Neural progenitor cell (in vitro differentiated cells): ENCODE results near the gene ACY1. TPM values are rescaled to one million over a fixed set of nuclear protein-coding genes. Genes with fewer than 3 reads are reported as not detected.

Experiments used
- DNase-seq: peaks from one replicate; pipeline ENCODE4 v3.0.0-alpha.2; 2016; ENCODE audit warnings: low spot score
- H2AFZ ChIP-seq: fragments of 200-600 bp; sonication (generic); replicated peaks from 2 replicates; pipeline ENCODE4 v1.6.1; 2016; ENCODE audit warnings: antibody characterized with exemption
- H3F3A ChIP-seq: fragments of 200-600 bp; sonication (generic); 2 replicates; pipeline ENCODE4 v1.6.1; 2016; ENCODE audit warnings: antibody characterized with exemption, low read depth
- H3K27ac ChIP-seq: fragments of 200-600 bp; sonication (generic); 2 replicates; pipeline ENCODE4 v1.5.1; 2016; ENCODE audit warnings: mild to moderate bottlenecking
- H3K27me3 ChIP-seq: fragments of 200-600 bp; sonication (generic); 2 replicates; pipeline ENCODE4 v1.6.1; 2016; ENCODE audit warnings: mild to moderate bottlenecking, moderate library complexity
- H3K36me3 ChIP-seq: fragments of 200-600 bp; sonication (generic); 2 replicates; pipeline ENCODE4 v1.5.1; 2016
- H3K4me1 ChIP-seq: fragments of 200-600 bp; sonication (generic); 2 replicates; pipeline ENCODE4 v1.6.1; 2016; ENCODE audit warnings: mixed run types
- H3K4me2 ChIP-seq: fragments of 200-600 bp; sonication (generic); 2 replicates; pipeline ENCODE4 v1.6.1; 2016
- H3K4me3 ChIP-seq: fragments of 200-600 bp; sonication (generic); 2 replicates; pipeline ENCODE4 v1.5.1; 2016
- H3K79me2 ChIP-seq: fragments of 200-600 bp; sonication (generic); 2 replicates; pipeline ENCODE4 v1.6.1; 2016; ENCODE audit warnings: low read depth
- H3K9ac ChIP-seq: fragments of 200-600 bp; sonication (generic); 2 replicates; pipeline ENCODE4 v1.6.1; 2016
- H3K9me3 ChIP-seq: fragments of 200-600 bp; sonication (generic); 2 replicates; pipeline ENCODE4 v1.5.1; 2016; ENCODE audit warnings: low read depth
- H4K20me1 ChIP-seq: fragments of 200-600 bp; sonication (generic); 2 replicates; pipeline ENCODE4 v1.6.1; 2016; ENCODE audit warnings: low read depth
- H3K27ac Mint-ChIP-seq: 3 replicates; pipeline ENCODE4 v1.8.0; 2021; ENCODE audit warnings: mixed read lengths
- H3K27me3 Mint-ChIP-seq: 2 replicates; pipeline ENCODE4 v1.8.0; 2022; ENCODE audit warnings: low read depth, mild to moderate bottlenecking, inconsistent platforms, moderate library complexity, mixed read lengths; ENCODE audit not compliant: insufficient read depth
- H3K36me3 Mint-ChIP-seq: 3 replicates; pipeline ENCODE4 v1.8.0; 2021; ENCODE audit warnings: mixed read lengths
- H3K4me1 Mint-ChIP-seq: 3 replicates; pipeline ENCODE4 v1.8.0; 2021; ENCODE audit warnings: mixed read lengths
- H3K4me3 Mint-ChIP-seq: 3 replicates; pipeline ENCODE4 v1.8.0; 2021; ENCODE audit warnings: mild to moderate bottlenecking, moderate library complexity, mixed read lengths
- H3K9me3 Mint-ChIP-seq: 3 replicates; pipeline ENCODE4 v1.8.0; 2020; ENCODE audit warnings: mixed read lengths
- CTCF ChIP-seq: fragments of 200-600 bp; sonication (generic); IDR thresholded peaks from 2 replicates; pipeline ENCODE4 v1.5.1; 2017; ENCODE audit warnings: antibody characterized with exemption, mild to moderate bottlenecking
- EZH2 ChIP-seq: fragments of 200-600 bp; sonication (generic); IDR thresholded peaks from 2 replicates; pipeline ENCODE4 v1.6.1; 2017; ENCODE audit warnings: antibody characterized with exemption, mild to moderate bottlenecking, moderate library complexity
- EZH2phosphoT487 ChIP-seq: fragments of 200-600 bp; sonication (generic); IDR thresholded peaks from 2 replicates; pipeline ENCODE4 v1.6.1; 2017; ENCODE audit warnings: antibody characterized with exemption
- total RNA-seq: library from RNA; depleted of rRNA; stranded (reverse); fragments of >200 nt; gene quantifications from 2 replicates; pipeline ENCODE4 v1.2.3, GENCODE V29; 2015; ENCODE audit warnings: low replicate concordance

ACY1 gene
- total RNA-seq, 1 donor from 2014 or later, result 17.3 TPM

- Histone ChIP-seq H3K4me3 (no peak overlapping the region), H3K9me3 (no peaks in the 10 kb centered on the region), H3F3A (peaks cover 23% of the 10 kb centered on the region), H3K79me2 (no peaks in the 10 kb centered on the region), H4K20me1 (no peaks in the 10 kb centered on the region), H2AFZ (no peak overlapping the region), H3K27ac (no peak overlapping the region), H3K4me1 (peaks cover 39% of the 10 kb centered on the region), H3K27me3 (no peaks in the 10 kb centered on the region), H3K9ac (no peak overlapping the region), H3K4me2 (no peak overlapping the region), H3K36me3 (no peaks in the 10 kb centered on the region)
- H3K9me3 Mint-ChIP-seq, result peaks cover 2% of the 10 kb centered on the region
- H3K27me3 Mint-ChIP-seq, result peaks cover 7% of the 10 kb centered on the region
- no peaks in the 10 kb centered on the region for H3K36me3 Mint-ChIP-seq
- TF ChIP-seq EZH2phosphoT487 (no peak), EZH2 (no peak), CTCF (no peak)
- H3K27ac Mint-ChIP-seq, result no peak overlapping the region
- H3K4me3 Mint-ChIP-seq, result peak overlapping the region; percentile 35
- peaks cover 51% of the 10 kb centered on the region for H3K4me1 Mint-ChIP-seq
- no peak for DNase-seq
These were observed 24.0 kb downstream of the ACY1 start for GRCh38 chr3:52007291-52007690.

GRCh38 chr3:52010431-52010830 is 27.1 kb downstream of the ACY1 start:
- peaks cover 5% of the 10 kb centered on the region for H3F3A ChIP-seq
- TF ChIP-seq CTCF, result no peak
- TF ChIP-seq EZH2phosphoT487, result no peak
- no peak for TF ChIP-seq EZH2
- H3K36me3 Mint-ChIP-seq, result no peaks in the 10 kb centered on the region
- no peak overlapping the region for H3K27ac Mint-ChIP-seq
- peaks cover 22% of the 10 kb centered on the region for H3K4me1 Mint-ChIP-seq
- H3K27me3 ChIP-seq, result no peaks in the 10 kb centered on the region
- H3K9me3 ChIP-seq, result no peaks in the 10 kb centered on the region
- no peaks in the 10 kb centered on the region for H4K20me1 ChIP-seq
- no peak overlapping the region for H2AFZ ChIP-seq
- H3K9ac ChIP-seq, result no peak overlapping the region
- DNase-seq, result no peak
- H3K79me2 ChIP-seq, result no peaks in the 10 kb centered on the region
- peaks cover 2% of the 10 kb centered on the region for H3K9me3 Mint-ChIP-seq
- H3K4me3 ChIP-seq, result no peak overlapping the region
- no peak overlapping the region for H3K4me3 Mint-ChIP-seq
- no peaks in the 10 kb centered on the region for H3K36me3 ChIP-seq
- H3K27ac ChIP-seq, result no peak overlapping the region
- H3K4me2 ChIP-seq, result no peak overlapping the region
- peaks cover 12% of the 10 kb centered on the region for H3K4me1 ChIP-seq
- H3K27me3 Mint-ChIP-seq, result peaks cover 11% of the 10 kb centered on the region

GRCh38 chr3:52012699-52013098 is 29.4 kb downstream of the ACY1 start:
- H3K9me3 ChIP-seq, result no peaks in the 10 kb centered on the region
- no peak overlapping the region for H3K27ac ChIP-seq
- Mint-ChIP-seq H3K27me3 (peaks cover 16% of the 10 kb centered on the region), H3K4me1 (peaks cover 5% of the 10 kb centered on the region), H3K9me3 (peaks cover 2% of the 10 kb centered on the region), H3K36me3 (no peaks in the 10 kb centered on the region), H3K27ac (peak overlapping the region; percentile 81), H3K4me3 (no peak overlapping the region)
- no peak overlapping the region for H3K4me2 ChIP-seq
- no peaks in the 10 kb centered on the region for H4K20me1 ChIP-seq
- H2AFZ ChIP-seq, result no peak overlapping the region
- H3K79me2 ChIP-seq, result no peaks in the 10 kb centered on the region
- peaks cover 10% of the 10 kb centered on the region for H3K4me1 ChIP-seq
- H3K4me3 ChIP-seq, result no peak overlapping the region
- no peak for DNase-seq
- H3K27me3 ChIP-seq, result no peaks in the 10 kb centered on the region
- no peak for TF ChIP-seq CTCF
- TF ChIP-seq EZH2, result no peak
- H3F3A ChIP-seq, result no peaks in the 10 kb centered on the region
- H3K36me3 ChIP-seq, result no peaks in the 10 kb centered on the region
- no peak overlapping the region for H3K9ac ChIP-seq
